AG09309 (cell line): Measurements from ENCODE around the gene GAS6.

Experiments used
- DNase-seq: peaks from one replicate; pipeline ENCODE4 v3.0.0-alpha.2; 2010; ENCODE audit warnings: low read depth
- H3K4me3 ChIP-seq: 2 replicates; pipeline ENCODE4 v1.5.1; 2011; ENCODE audit warnings: mild to moderate bottlenecking, low read depth, low read length, moderate library complexity; ENCODE audit not compliant: control insufficient read depth
- CTCF ChIP-seq: IDR thresholded peaks from 2 replicates; pipeline ENCODE4 v1.5.1; 2011; ENCODE audit warnings: mild to moderate bottlenecking, low read depth, low read length, inconsistent platforms; ENCODE audit not compliant: insufficient read depth, control insufficient read depth; ENCODE audit errors: missing control alignments

Gene GAS6

DNA sequence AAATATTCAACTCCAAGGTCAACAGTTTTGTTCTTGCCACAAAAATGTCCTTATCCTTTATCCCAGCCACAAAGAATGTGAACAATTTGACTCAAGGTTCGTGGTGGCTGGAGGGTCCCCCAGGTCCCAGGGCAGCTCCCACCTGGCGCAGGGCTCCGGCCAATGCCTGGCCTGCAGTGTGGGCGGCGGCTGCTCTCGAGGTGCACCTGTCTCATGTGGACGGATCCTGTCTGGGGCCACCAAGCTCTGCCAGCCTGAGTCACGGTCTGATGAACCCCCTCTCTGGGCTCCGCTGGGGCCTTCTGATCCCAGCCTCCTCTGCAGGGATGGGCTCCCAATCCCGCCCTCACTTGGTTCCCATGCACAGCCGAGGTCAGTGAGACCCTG lies 49.4 kb downstream of the GAS6 start:
- no peak for DNase-seq
- TF ChIP-seq CTCF, result no peak
- no peak overlapping the region for H3K4me3 ChIP-seq

- DNase-seq, result no peak
- TF ChIP-seq CTCF, result no peak
- no peak overlapping the region for H3K4me3 ChIP-seq
These were observed 50.0 kb downstream of the GAS6 start for GRCh38 chr13:113813749-113814434.

- no peak for TF ChIP-seq CTCF
- no peak overlapping the region for H3K4me3 ChIP-seq
- no peak for DNase-seq
These were observed 50.7 kb downstream of the GAS6 start for GRCh38 chr13:113813070-113813748.

DNA sequence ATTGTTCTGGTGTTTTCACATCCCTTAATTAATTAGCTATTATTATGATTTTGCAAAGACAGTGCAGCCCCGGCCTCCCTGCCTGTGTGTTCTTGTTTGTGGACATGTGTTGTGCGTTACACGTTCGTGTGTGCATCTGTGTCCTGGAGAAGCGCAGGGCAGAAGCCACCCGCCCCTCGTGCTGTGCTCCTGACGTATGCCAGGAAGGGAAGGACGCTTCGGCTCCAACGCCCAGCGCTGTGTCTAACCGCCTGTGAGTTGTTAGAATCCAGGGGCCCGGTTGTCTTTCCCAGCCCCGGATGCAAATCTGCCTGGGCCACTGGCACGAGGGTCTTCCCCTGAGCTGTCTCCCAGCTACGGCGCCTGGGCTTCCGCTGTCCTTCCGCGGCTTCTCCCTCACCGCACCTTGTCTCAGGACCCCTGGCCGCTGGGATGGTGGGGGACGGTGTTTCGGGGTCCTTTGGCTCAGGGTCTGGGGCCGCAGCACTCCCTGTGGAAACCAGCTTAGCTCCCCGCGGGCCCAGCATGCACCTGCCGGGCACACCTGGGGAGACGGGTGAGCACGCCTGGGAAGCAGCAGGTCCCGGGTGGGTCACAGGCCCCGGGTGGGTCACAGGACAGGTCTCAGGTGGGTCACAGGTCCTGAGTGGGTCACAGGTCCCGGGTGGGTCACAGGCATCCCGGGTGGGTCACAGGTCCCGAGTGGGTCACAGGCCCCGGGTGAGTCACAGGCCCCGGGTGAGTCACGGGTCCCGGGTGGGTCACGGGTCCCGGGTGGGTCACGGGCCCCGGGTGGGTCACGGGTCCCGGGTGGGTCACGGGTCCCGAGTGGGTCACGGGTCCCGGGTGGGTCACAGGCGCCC lies 51.5 kb downstream of the GAS6 start:
- H3K4me3 ChIP-seq, result no peak overlapping the region
- TF ChIP-seq CTCF, result no peak
- DNase-seq, result no peak

DNA sequence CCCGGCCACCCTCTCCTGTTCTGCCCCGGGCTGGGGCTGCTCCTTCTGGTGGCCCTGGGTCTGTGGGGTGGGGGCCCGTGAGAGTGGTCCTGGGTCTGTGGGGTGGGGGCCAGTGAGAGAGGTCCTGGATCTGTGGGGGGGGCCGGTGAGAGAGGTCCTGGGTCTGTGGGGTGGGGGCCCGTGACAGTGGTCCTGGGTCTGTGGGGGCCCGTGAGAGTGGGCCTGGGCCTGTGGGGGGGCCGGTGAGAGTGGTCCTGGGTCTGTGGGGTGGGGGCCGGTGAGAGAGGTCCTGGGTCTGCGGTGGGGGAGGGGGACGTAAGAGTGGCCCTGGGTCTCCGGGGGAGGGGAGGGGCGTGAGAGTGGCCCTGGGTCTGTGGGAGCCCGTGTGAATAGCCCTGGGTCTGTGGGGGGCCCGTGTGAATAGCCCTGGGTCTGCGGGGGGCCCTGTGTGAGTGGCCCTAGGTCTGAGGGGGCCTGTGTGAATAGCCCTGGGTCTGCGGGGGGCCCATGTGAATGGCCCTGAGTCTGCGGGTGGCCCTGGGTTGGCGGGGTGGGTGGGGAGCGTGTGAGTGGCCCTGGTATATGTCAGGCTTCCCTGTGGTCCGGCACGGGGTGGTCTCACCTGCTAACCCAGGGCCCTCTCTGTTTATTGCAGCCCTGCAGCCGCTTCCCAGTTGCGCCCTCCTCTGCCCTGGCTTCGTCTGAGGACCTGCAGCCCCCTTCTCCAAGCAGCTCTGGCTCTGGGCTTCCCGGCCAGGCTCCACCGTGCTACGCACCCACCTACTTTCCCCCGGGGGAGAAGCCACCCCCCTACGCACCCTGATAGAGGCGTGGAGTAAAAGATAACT lies 52.6 kb downstream of the GAS6 start:
- H3K4me3 ChIP-seq, result no peak overlapping the region
- no peak for DNase-seq
- TF ChIP-seq CTCF, result no peak

- no peak for TF ChIP-seq CTCF
- no peak overlapping the region for H3K4me3 ChIP-seq
- no peak for DNase-seq
These were observed 53.2 kb downstream of the GAS6 start for GRCh38 chr13:113810640-113811039.
